Activated CD4-positive, CD25-positive, alpha-beta regulatory T cell treated with anti-CD3 and anti-CD28 coated beads, Interleukin-2, amount 50 U/mL, for 16 hours (primary cell): ENCODE results near the gene ZNF195.
A peak's percentile ranks its signal among the peaks of the same experiment; 100 is the strongest.
"Not testable (repeated sequence)": the region's sequence is repeated elsewhere in the genome, so short reads cannot be mapped to it uniquely, and the experiment has no call there.

ENCODE experiments used
- DNase-seq: peaks from one replicate; pipeline ENCODE4 v3.0.0-alpha.2; 2020; ENCODE audit warnings: low read depth, low spot score

The ZNF195 gene

DNA sequence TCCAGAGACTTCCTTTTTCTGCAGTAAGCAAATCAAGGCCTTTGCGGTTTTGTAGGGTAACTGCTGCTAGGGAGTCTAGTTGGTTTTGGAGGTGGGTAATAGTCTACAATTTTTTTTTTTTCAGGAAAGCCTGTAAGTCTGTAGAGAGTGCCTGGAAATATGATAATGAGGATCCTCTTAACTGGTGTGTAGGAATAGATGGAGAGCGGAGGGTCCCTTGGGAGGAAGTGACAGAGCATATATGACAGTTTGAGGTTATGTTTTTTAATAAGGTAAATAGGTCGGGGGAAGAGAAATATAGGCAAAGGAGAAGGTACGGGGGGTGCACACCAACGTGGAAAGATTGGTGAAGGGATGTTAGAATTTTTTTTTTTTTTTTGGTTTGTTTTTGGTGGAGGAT lies 25.9 kb downstream of the ZNF195 start:
- no peak for DNase-seq

GRCh38 chr11:3347127-3347526 lies 31.8 kb downstream of the ZNF195 start:
- no peak for DNase-seq

DNA sequence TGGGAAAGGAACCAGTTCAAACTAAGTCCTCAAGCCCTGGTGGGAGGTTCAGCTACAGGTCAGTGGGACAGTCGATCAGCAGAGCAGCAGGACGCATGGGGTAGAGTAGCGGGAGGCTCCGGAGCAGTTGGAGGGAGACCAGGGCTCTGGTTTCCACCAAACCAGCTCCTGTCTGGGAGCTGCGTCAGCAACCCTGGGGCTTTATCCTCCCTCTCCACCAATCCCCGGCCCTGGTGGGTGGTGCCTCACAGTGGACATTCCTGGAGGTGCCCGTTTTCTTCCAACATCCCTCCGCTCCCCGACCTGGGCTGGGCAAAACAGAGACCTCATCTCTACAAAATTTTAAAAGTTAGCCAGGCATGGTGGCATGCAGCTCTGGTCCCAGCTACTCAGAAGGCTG lies 32.4 kb downstream of the ZNF195 start:
- DNase-seq: no peak

DNA sequence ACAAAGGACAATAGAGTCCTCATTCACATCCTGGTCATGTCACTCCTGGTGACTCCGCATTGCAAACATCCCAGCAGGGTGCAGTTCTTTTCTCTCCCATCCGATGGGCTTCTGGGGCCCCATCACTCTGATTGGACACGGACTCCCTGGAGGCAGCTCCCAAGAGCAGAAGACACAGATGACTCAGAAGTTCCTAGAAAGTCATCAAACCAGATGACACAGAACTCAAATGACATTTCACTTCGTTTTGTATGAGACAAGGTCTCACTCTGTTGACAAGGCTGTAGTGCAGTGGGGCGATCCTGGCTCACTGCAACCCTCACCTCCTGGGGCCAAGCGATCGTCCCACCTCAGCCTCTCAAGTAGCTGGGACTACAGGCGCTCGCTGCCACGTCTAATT lies 33.2 kb downstream of the ZNF195 start:
- DNase-seq: no peak

GRCh38 chr11:3344327-3345174 lies 34.4 kb downstream of the ZNF195 start:
- DNase-seq: no peak

GRCh38 chr11:3342709-3343108 lies 36.2 kb downstream of the ZNF195 start:
- no peak for DNase-seq

DNA sequence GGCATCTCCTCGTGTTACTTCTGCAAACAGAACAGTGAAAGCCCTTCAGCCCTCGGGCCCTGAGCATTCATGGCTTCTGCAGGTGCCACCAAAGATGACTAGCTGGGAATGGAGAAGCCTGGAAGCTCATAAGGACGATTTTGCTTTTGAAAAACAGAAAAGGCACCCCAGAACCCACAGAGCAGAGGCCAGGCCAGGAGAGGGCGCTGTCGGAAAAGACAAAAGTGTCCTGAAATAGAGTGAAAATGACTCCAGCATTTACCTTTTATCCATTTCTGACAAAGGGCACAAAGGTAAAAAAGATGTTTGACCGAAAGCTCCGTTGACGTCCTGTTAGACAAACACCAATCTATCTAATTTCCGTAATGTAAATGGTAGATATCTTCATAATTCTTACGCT lies 37.6 kb downstream of the ZNF195 start:
- DNase-seq: peak; percentile 44

DNA sequence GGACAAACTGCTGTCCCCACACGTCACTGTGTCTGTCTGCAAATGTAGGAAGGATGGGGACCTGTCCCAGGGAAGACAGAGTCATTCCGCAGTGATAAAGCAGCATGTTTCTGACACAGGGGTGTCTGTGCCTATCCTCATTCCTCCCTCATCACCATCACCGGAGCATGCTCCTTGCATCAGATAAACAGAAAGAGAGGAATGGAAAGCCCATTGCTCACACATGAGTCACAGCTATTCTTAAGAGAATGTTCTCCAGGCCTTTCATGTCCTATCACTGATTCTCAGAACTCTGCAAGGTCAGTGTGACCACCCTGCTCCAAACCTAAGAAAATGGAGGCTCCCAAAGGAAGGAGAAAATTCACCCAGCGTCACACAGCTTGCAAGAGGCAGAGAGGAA lies 38.9 kb downstream of the ZNF195 start:
- no peak for DNase-seq

DNA sequence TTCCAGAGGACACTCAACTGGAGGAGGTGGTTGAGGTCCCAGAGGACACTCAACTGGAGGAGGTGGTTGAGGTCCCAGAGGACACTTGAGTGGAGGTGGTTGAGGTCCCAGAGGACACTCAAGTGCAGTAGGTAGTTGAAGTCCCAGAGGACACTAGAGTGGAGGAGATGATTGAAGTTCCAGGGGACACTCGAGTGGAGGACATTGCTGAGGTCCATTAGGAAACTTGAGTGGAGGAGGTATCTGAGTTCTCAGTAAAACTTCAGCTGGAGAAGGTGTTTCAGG lies 39.7 kb downstream of the ZNF195 start:
- DNase-seq: no peak

- DNase-seq: no peak
These were observed 40.2 kb downstream of the ZNF195 start for GRCh38 chr11:3338569-3339339.

DNA sequence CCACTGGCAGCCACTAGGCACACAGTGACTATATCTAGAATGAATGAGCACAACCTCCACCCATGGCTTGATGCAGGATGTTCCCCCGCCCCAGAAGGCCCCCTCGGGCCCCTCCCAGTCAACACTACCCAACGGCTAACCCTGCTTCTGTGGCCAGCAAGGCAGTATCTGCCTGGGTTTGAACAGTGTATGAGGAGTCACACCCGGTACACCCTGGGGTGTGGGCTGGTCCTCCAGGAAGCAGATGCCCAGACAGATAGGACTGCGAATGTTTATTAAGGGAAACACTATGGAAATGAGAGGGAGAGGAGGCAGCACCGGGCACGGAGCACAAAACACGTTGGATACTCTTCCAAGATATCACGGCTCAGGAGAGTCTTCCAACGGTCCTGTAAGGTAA lies 42.5 kb downstream of the ZNF195 start:
- not testable (repeated sequence) for DNase-seq

DNA sequence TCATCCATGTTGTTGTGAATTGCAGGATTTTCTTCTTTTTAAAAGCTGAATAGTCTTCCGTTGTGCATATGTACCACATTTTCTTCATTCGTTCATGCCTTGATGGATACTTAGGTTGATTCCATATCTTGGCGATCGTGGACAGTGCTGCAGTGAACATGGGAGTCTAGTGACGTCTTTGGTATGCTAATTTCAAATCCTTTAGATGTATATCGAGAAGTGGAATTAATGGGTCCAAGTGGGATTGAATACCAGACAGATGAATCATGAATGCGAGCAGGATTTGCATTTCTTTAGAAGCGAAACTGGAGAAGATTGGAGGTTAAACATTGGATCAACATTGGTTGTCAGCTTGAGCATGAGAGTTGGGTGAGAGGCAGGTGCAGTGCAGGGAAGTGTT lies 45.8 kb downstream of the ZNF195 start:
- DNase-seq: not testable (repeated sequence)

GRCh38 chr11:3331078-3331477 lies 47.9 kb downstream of the ZNF195 start:
- DNase-seq: not testable (repeated sequence)

GRCh38 chr11:3330064-3330463 lies 48.9 kb downstream of the ZNF195 start:
- DNase-seq: not testable (repeated sequence)

DNA sequence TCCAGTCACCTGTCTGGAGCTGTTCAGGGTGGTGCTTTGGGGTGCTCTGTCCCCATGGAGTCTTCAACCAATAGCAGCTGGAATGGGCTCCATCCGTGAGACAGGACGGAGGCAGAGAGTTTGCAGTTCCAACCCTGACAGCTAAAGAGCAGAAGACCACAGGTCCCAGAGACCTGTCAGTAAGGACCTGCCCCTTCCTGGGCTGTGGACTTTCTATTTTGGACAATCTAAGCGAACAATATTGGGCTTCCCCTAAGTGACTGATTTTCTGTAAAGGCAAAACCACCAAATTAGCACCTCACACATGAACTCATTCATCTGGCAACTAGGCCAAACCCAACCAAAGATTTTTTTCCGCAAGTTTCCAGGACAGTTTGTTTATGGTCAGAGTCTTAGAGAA lies 50.4 kb downstream of the ZNF195 start:
- DNase-seq: not testable (repeated sequence)

GRCh38 chr11:3326450-3326849 lies 52.5 kb downstream of the ZNF195 start:
- DNase-seq: not testable (repeated sequence)

DNA sequence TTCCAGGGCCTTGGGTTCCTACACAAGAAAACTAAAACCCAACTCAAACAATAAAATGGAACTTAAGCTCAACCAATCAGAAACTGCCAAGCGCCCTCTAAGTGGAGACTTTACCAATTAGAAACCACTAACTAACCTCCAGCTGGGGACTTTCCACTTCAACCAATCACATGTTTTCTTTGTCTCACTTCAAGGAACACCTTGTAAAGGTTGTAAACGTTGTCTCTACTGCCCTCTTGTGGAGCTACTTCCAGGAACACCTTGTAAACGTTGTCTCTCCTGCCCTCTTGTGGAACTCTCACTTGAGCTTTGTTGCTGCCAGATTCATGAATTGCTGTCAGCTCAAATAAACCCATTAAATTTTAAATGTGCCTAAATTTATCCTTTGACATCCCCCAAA lies 54.2 kb downstream of the ZNF195 start:
- not testable (repeated sequence) for DNase-seq
